WTC11 (cell line): Measurements from ENCODE around the gene NGF. TPM values are rescaled to one million over a fixed set of nuclear protein-coding genes. Genes with fewer than 3 reads are reported as not detected.
"Not testable (repeated sequence)": the region's sequence is repeated elsewhere in the genome, so short reads cannot be mapped to it uniquely, and the experiment has no call there.

ENCODE experiments used
- ATAC-seq: fragments of 200-7000 bp; cut with Tn5 transposase; 2 replicates; pipeline ENCODE4 v1.10.0; 2021; ENCODE audit warnings: mild to moderate bottlenecking, moderate library complexity
- CTCF ChIA-PET: fragments of 300-600 bp; sonication (Branson Sonifier 250); formaldehyde crosslinking; loops from one replicate; lab custom pipeline; 2021; ENCODE audit warnings: antibody characterized with exemption; lab: Charles Lee
- POLR2A ChIA-PET: fragments of 350-600 bp; sonication (Branson Sonifier 250); formaldehyde crosslinking; loops from one replicate; lab custom pipeline; 2021; ENCODE audit warnings: antibody characterized with exemption; lab: Charles Lee
- DNase-seq: peaks from one replicate; pipeline ENCODE4 v3.0.0; 2021; ENCODE audit warnings: low spot score
- H3K27ac Mint-ChIP-seq: 2 replicates; pipeline ENCODE4 v1.8.0; 2021; ENCODE audit warnings: mixed read lengths
- H3K27me3 Mint-ChIP-seq: 2 replicates; pipeline ENCODE4 v1.8.0; 2021; ENCODE audit warnings: low read depth, mild to moderate bottlenecking, moderate library complexity, mixed read lengths
- H3K36me3 Mint-ChIP-seq: 2 replicates; pipeline ENCODE4 v1.8.0; 2021; ENCODE audit warnings: mixed read lengths
- H3K4me1 Mint-ChIP-seq: 2 replicates; pipeline ENCODE4 v1.8.0; 2022; ENCODE audit warnings: mixed read lengths
- H3K4me3 Mint-ChIP-seq: 2 replicates; pipeline ENCODE4 v1.8.0; 2021; ENCODE audit warnings: mild to moderate bottlenecking, moderate library complexity, mixed read lengths
- H3K9me3 Mint-ChIP-seq: 2 replicates; pipeline ENCODE4 v1.8.0; 2021; ENCODE audit warnings: mixed read lengths
- ATF6 ChIP-seq: sonication (generic); formaldehyde crosslinking; IDR thresholded peaks from 2 replicates; pipeline ENCODE4 v1.8.1; 2023; ENCODE audit warnings: mild to moderate bottlenecking, missing genetic modification reagents
- ELF4 ChIP-seq: sonication (generic); formaldehyde crosslinking; IDR thresholded peaks from 2 replicates; pipeline ENCODE4 v1.8.1; 2022; ENCODE audit warnings: low read depth, mild to moderate bottlenecking, moderate library complexity, missing genetic modification reagents
- ESRRA ChIP-seq: sonication (generic); formaldehyde crosslinking; IDR thresholded peaks from 2 replicates; pipeline ENCODE4 v1.8.1; 2022; ENCODE audit warnings: mild to moderate bottlenecking, missing genetic modification reagents, borderline replicate concordance
- FOXK1 ChIP-seq: sonication (generic); formaldehyde crosslinking; IDR thresholded peaks from 2 replicates; pipeline ENCODE4 v1.8.0; 2022; ENCODE audit warnings: mild to moderate bottlenecking, moderate library complexity, missing genetic modification reagents
- GABPB1 ChIP-seq: sonication (generic); formaldehyde crosslinking; IDR thresholded peaks from 2 replicates; pipeline ENCODE4 v1.8.1; 2023; ENCODE audit warnings: mild to moderate bottlenecking, missing genetic modification reagents
- IRF1 ChIP-seq: sonication (generic); formaldehyde crosslinking; IDR thresholded peaks from 2 replicates; pipeline ENCODE4 v1.8.0; 2023; ENCODE audit warnings: missing genetic modification reagents
- MAX ChIP-seq: sonication (generic); formaldehyde crosslinking; IDR thresholded peaks from 2 replicates; pipeline ENCODE4 v1.8.0; 2022; ENCODE audit warnings: mild to moderate bottlenecking, missing genetic modification reagents
- MYBL2 ChIP-seq: sonication (generic); formaldehyde crosslinking; IDR thresholded peaks from 2 replicates; pipeline ENCODE4 v1.8.1; 2023; ENCODE audit warnings: mild to moderate bottlenecking, moderate library complexity, missing genetic modification reagents
- NR3C1 ChIP-seq: sonication (generic); formaldehyde crosslinking; conservative IDR thresholded peaks from 2 replicates; pipeline ENCODE4 v1.8.1; 2023; ENCODE audit warnings: low read depth, mild to moderate bottlenecking, missing genetic modification reagents
- OVOL2 ChIP-seq: fragments of 250-450 bp; sonication (Bioruptor Pico); IDR thresholded peaks from 2 replicates; pipeline ENCODE4 v1.9.0; 2021; ENCODE audit warnings: mild to moderate bottlenecking, borderline replicate concordance
- PREB ChIP-seq: sonication (generic); formaldehyde crosslinking; IDR thresholded peaks from 2 replicates; pipeline ENCODE4 v1.8.1; 2022; ENCODE audit warnings: mild to moderate bottlenecking, missing genetic modification reagents, moderate library complexity, borderline replicate concordance
- SMAD4 ChIP-seq: sonication (generic); formaldehyde crosslinking; IDR thresholded peaks from 2 replicates; pipeline ENCODE4 v1.8.0; 2022; ENCODE audit warnings: mild to moderate bottlenecking, missing genetic modification reagents
- SP1 ChIP-seq: sonication (generic); formaldehyde crosslinking; conservative IDR thresholded peaks from 2 replicates; pipeline ENCODE4 v1.8.1; 2022; ENCODE audit warnings: missing genetic modification reagents
- USF1 ChIP-seq: sonication (generic); formaldehyde crosslinking; IDR thresholded peaks from 2 replicates; pipeline ENCODE4 v1.8.0; 2022; ENCODE audit warnings: mild to moderate bottlenecking, missing genetic modification reagents
- USF2 ChIP-seq: sonication (generic); formaldehyde crosslinking; IDR thresholded peaks from 2 replicates; pipeline ENCODE4 v1.8.1; 2023; ENCODE audit warnings: mild to moderate bottlenecking, missing genetic modification reagents, moderate library complexity
- ZNF138 ChIP-seq: sonication (generic); formaldehyde crosslinking; conservative IDR thresholded peaks from 2 replicates; pipeline ENCODE4 v1.8.1; 2022; ENCODE audit warnings: mild to moderate bottlenecking, moderate library complexity, missing genetic modification reagents
- ZNF425 ChIP-seq: fragments of 250-450 bp; sonication (Bioruptor Pico); conservative IDR thresholded peaks from 2 replicates; pipeline ENCODE4 v1.9.0; 2021; ENCODE audit warnings: mild to moderate bottlenecking
- total RNA-seq: library from RNA; stranded (reverse); gene quantifications from 3 replicates; pipeline ENCODE4 v1.2.3, GENCODE V29; 2021

NGF gene
- total RNA-seq, 1 experiment from 2014 or later: 0.55 TPM

- Mint-ChIP-seq H3K9me3 (peaks cover 24% of the 10 kb centered on the region), H3K27me3 (peaks cover 8% of the 10 kb centered on the region), H3K4me3 (no peak overlapping the region), H3K27ac (no peak overlapping the region), H3K36me3 (peaks cover 8% of the 10 kb centered on the region), H3K4me1 (no peaks in the 10 kb centered on the region)
- ATAC-seq: no peak
- TF ChIP-seq ZNF425 (CRISPR knock-in tag): no peak
- TF ChIP-seq NR3C1 (CRISPR knock-in tag): no peak
- TF ChIP-seq GABPB1 (CRISPR knock-in tag): no peak
- ChIA-PET CTCF (interaction anchor here (1.1 kb wide), 1 partner anchor 24 kb away, joined by 3 read pairs; no protein-coding TSS in a partner anchor), POLR2A (interaction anchor here (1.6 kb wide), 1 partner anchor 9 kb away, joined by 3 read pairs; no protein-coding TSS in a partner anchor)
- DNase-seq: no peak
Measured at GRCh38 chr1:115364046-115364779, 26.2 kb upstream of the NGF start.

- peaks cover 32% of the 10 kb centered on the region for H3K9me3 Mint-ChIP-seq
- ATAC-seq (no peak), DNase-seq (no peak)
- peaks cover 8% of the 10 kb centered on the region for H3K27me3 Mint-ChIP-seq
- H3K4me1 Mint-ChIP-seq: no peaks in the 10 kb centered on the region
- TF ChIP-seq SP1 (no peak), FOXK1 (CRISPR knock-in tag) (no peak), MAX (no peak), PREB (no peak), ESRRA (no peak), USF1 (CRISPR knock-in tag) (no peak), USF2 (no peak), IRF1 (CRISPR knock-in tag) (no peak), ELF4 (no peak), OVOL2 (CRISPR knock-in tag) (no peak), MYBL2 (CRISPR knock-in tag) (no peak), ZNF138 (CRISPR knock-in tag) (no peak), ATF6 (CRISPR knock-in tag) (no peak), SMAD4 (no peak)
- H3K27ac Mint-ChIP-seq: no peak overlapping the region
- POLR2A ChIA-PET: no interaction called here
- peaks cover 16% of the 10 kb centered on the region for H3K36me3 Mint-ChIP-seq
- CTCF ChIA-PET: interaction anchor here (1.1 kb wide), 1 partner anchor 23 kb away, joined by 3 read pairs; no protein-coding TSS in a partner anchor
- no peak overlapping the region for H3K4me3 Mint-ChIP-seq
Measured at GRCh38 chr1:115363171-115363570, 25.1 kb upstream of the NGF start.

GRCh38 chr1:115360505-115361129, 22.6 kb upstream of the NGF start:
- ATAC-seq, H3K4me3 Mint-ChIP-seq, H3K27ac Mint-ChIP-seq, POLR2A ChIA-PET, H3K27me3 Mint-ChIP-seq, CTCF ChIA-PET, DNase-seq, H3K4me1 Mint-ChIP-seq: not testable (repeated sequence)
- Mint-ChIP-seq H3K36me3 (peaks cover 17% of the 10 kb centered on the region), H3K9me3 (peaks cover 29% of the 10 kb centered on the region)

GRCh38 chr1:115359787-115360452, 21.9 kb upstream of the NGF start:
- H3K27ac Mint-ChIP-seq, H3K4me1 Mint-ChIP-seq, DNase-seq, H3K27me3 Mint-ChIP-seq, H3K4me3 Mint-ChIP-seq, CTCF ChIA-PET, ATAC-seq, POLR2A ChIA-PET: not testable (repeated sequence)
- Mint-ChIP-seq H3K36me3 (peaks cover 17% of the 10 kb centered on the region), H3K9me3 (peaks cover 29% of the 10 kb centered on the region)
